PC-3 (cell line): Measurements from ENCODE around the gene PDS5A.

Source experiments
- CTCF ChIP-seq: fragments of 300-600 bp; sonication (generic); conservative IDR thresholded peaks from 2 replicates; pipeline ENCODE4 v1.5.1; 2017; ENCODE audit warnings: antibody characterized with exemption, low read depth, mild to moderate bottlenecking, low read length
- EZH2 ChIP-seq: fragments of 300-600 bp; sonication (generic); IDR thresholded peaks from one replicate; pipeline ENCODE4 v1.6.1; 2017; ENCODE audit warnings: antibody characterized with exemption, mild to moderate bottlenecking, low read length; ENCODE audit not compliant: unreplicated experiment
- EZH2phosphoT487 ChIP-seq: fragments of 300-600 bp; sonication (generic); IDR thresholded peaks from 2 replicates; pipeline ENCODE4 v1.6.1; 2018; ENCODE audit warnings: mild to moderate bottlenecking, antibody characterized with exemption, low read length, borderline replicate concordance

GRCh38 chr4:39913471-39913870 lies 64.2 kb downstream of the PDS5A start:
- TF ChIP-seq EZH2 (no peak), CTCF (no peak), EZH2phosphoT487 (no peak)
